Hepatocyte (in vitro differentiated cells): ENCODE data around the gene APOL1. TPM values are rescaled to one million over a fixed set of nuclear protein-coding genes. Genes with fewer than 3 reads are reported as not detected.

Experiments used
- DNase-seq: peaks from one replicate; pipeline ENCODE4 v3.0.0-alpha.2; 2016; ENCODE audit warnings: low spot score
- H2AFZ ChIP-seq: fragments of 200-600 bp; sonication (generic); 2 replicates; pipeline ENCODE4 v1.6.0; 2016; ENCODE audit warnings: antibody characterized with exemption, mild to moderate bottlenecking
- H3K27ac ChIP-seq: fragments of 200-600 bp; sonication (generic); 2 replicates; pipeline ENCODE4 v1.5.1; 2016; ENCODE audit warnings: mild to moderate bottlenecking
- H3K27me3 ChIP-seq: fragments of 200-600 bp; sonication (generic); 2 replicates; pipeline ENCODE4 v1.6.1; 2016
- H3K36me3 ChIP-seq: fragments of 200-600 bp; sonication (generic); replicated peaks from 2 replicates; pipeline ENCODE4 v1.5.1; 2016; ENCODE audit warnings: low read depth; ENCODE audit not compliant: insufficient read depth
- H3K4me1 ChIP-seq: fragments of 200-600 bp; sonication (generic); 2 replicates; pipeline ENCODE4 v1.5.1; 2016; ENCODE audit warnings: mild to moderate bottlenecking, moderate library complexity; ENCODE audit not compliant: insufficient read depth
- H3K4me2 ChIP-seq: fragments of 200-600 bp; sonication (generic); 2 replicates; pipeline ENCODE4 v1.6.0; 2016
- H3K4me3 ChIP-seq: fragments of 200-600 bp; sonication (generic); 2 replicates; pipeline ENCODE4 v1.5.1; 2016; ENCODE audit warnings: mild to moderate bottlenecking
- H3K79me2 ChIP-seq: fragments of 200-600 bp; sonication (generic); 2 replicates; pipeline ENCODE4 v1.6.0; 2017; ENCODE audit warnings: mild to moderate bottlenecking
- H3K9me2 ChIP-seq: fragments of 200-600 bp; sonication (generic); replicated peaks from 2 replicates; pipeline ENCODE4 v1.6.0; 2017; ENCODE audit warnings: mild to moderate bottlenecking; ENCODE audit not compliant: insufficient read depth
- H3K9me3 ChIP-seq: fragments of 200-600 bp; sonication (generic); 2 replicates; pipeline ENCODE4 v1.5.1; 2016; ENCODE audit warnings: low read depth, mild to moderate bottlenecking
- H4K20me1 ChIP-seq: fragments of 200-600 bp; sonication (generic); 2 replicates; pipeline ENCODE4 v1.6.0; 2016; ENCODE audit warnings: mild to moderate bottlenecking; ENCODE audit not compliant: insufficient read depth, poor library complexity, severe bottlenecking
- EZH2 ChIP-seq: fragments of 200-600 bp; sonication (generic); IDR thresholded peaks from 2 replicates; pipeline ENCODE4 v1.6.1; 2016; ENCODE audit warnings: antibody characterized with exemption, mild to moderate bottlenecking, borderline replicate concordance
- EZH2phosphoT487 ChIP-seq: fragments of 200-600 bp; sonication (generic); IDR thresholded peaks from one replicate; pipeline ENCODE4 v1.6.1; 2018; ENCODE audit warnings: antibody characterized with exemption, mild to moderate bottlenecking, low read depth, moderate library complexity; ENCODE audit not compliant: unreplicated experiment, severe bottlenecking
- WGBS: methylation state at CpG from one replicate; pipeline ENCODE4 v1.1.6; 2016; ENCODE audit warnings: low lambda C conversion rate; ENCODE audit errors: missing lambda C conversion rate; 5-methylcytosine and 5-hydroxymethylcytosine counted together
- polyA plus RNA-seq: library from polyadenylated mRNA; unstranded; fragments of >200 nt; fragmentation: Nextera tagmentation; extraction: Ambion mirVana; gene quantifications from 2 replicates; pipeline ENCODE4 v1.2.1, GENCODE V29; 2016
- total RNA-seq: library from RNA; depleted of rRNA; stranded (reverse); fragments of >200 nt; gene quantifications from 2 replicates; pipeline ENCODE4 v1.2.3, GENCODE V29; 2014
- TF ChIP-seq, protein P1 (sequence below): fragments of 200-600 bp; sonication (generic); IDR thresholded peaks from 2 replicates; pipeline ENCODE4 v1.5.1; 2016; ENCODE audit warnings: antibody characterized with exemption, mild to moderate bottlenecking; ENCODE audit not compliant: poor library complexity

Gene APOL1
- total and polyA plus RNA-seq, 2 experiments from 2014 or later, result 6.4 to 7.3 TPM

DNA sequence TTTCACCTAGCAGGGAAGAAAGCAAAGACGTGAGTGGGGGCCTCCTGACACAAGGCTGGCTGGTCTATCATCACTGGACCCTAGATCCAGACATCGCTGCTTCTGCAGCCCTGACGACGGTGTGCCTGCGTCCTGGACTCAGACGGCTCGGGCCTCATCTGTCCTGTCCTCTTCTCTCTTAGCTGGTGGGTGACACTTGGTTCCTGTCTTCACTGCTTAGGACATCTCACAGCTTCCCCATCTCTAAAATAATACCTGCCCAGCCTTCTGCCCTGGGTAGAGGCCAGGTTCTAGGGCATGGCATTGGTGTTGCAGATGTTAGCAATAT is 41.3 kb downstream of the APOL1 start:
- no peak overlapping the region for H3K4me2 ChIP-seq
- DNase-seq, result no peak
- H3K36me3 ChIP-seq, result peaks cover 3% of the 10 kb centered on the region
- H3K9me2 ChIP-seq, result no peaks in the 10 kb centered on the region
- 97% methylated on average over 7 of the region's 7 CpGs for WGBS
- H3K4me1 ChIP-seq, result no peaks in the 10 kb centered on the region
- no peaks in the 10 kb centered on the region for H3K79me2 ChIP-seq
- TF ChIP-seq, protein P1, sequence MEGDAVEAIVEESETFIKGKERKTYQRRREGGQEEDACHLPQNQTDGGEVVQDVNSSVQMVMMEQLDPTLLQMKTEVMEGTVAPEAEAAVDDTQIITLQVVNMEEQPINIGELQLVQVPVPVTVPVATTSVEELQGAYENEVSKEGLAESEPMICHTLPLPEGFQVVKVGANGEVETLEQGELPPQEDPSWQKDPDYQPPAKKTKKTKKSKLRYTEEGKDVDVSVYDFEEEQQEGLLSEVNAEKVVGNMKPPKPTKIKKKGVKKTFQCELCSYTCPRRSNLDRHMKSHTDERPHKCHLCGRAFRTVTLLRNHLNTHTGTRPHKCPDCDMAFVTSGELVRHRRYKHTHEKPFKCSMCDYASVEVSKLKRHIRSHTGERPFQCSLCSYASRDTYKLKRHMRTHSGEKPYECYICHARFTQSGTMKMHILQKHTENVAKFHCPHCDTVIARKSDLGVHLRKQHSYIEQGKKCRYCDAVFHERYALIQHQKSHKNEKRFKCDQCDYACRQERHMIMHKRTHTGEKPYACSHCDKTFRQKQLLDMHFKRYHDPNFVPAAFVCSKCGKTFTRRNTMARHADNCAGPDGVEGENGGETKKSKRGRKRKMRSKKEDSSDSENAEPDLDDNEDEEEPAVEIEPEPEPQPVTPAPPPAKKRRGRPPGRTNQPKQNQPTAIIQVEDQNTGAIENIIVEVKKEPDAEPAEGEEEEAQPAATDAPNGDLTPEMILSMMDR, result no peak
- TF ChIP-seq EZH2 (no peak), EZH2phosphoT487 (no peak)
- no peaks in the 10 kb centered on the region for H3K9me3 ChIP-seq
- no peaks in the 10 kb centered on the region for H4K20me1 ChIP-seq
- no peak overlapping the region for H3K4me3 ChIP-seq
- H2AFZ ChIP-seq, result no peak overlapping the region
- no peak overlapping the region for H3K27ac ChIP-seq
- no peaks in the 10 kb centered on the region for H3K27me3 ChIP-seq

DNA sequence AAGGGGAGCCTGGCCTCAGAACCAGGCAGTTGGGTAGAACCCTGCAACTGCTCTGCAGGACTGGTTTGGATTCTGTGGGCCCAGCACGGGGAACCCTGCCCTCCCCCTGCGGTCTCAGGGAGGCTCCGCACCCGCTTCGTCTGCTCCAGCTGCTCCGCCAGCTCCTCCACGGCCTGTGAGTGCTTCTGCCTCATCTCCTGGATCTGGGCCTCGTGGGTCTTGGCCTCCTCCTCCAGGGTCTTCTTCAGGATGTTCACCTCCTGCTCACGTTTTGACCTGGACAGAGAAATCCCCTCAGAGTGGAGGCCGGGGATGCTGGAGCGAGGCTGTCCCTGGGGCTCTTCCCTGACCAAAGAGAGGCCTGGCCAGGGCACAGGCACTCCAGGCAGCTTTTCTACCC is 41.9 kb downstream of the APOL1 start:
- Histone ChIP-seq H2AFZ (no peak overlapping the region), H3K4me3 (no peak overlapping the region), H4K20me1 (no peaks in the 10 kb centered on the region), H3K4me2 (no peak overlapping the region), H3K4me1 (no peaks in the 10 kb centered on the region), H3K79me2 (no peaks in the 10 kb centered on the region), H3K27me3 (no peaks in the 10 kb centered on the region), H3K9me2 (no peaks in the 10 kb centered on the region), H3K9me3 (no peaks in the 10 kb centered on the region), H3K27ac (no peak overlapping the region), H3K36me3 (peaks cover 3% of the 10 kb centered on the region)
- WGBS, result 95% methylated on average over 11 of the region's 11 CpGs
- TF ChIP-seq, protein P1, result no peak
- TF ChIP-seq EZH2, result no peak
- no peak for TF ChIP-seq EZH2phosphoT487
- no peak for DNase-seq

DNA sequence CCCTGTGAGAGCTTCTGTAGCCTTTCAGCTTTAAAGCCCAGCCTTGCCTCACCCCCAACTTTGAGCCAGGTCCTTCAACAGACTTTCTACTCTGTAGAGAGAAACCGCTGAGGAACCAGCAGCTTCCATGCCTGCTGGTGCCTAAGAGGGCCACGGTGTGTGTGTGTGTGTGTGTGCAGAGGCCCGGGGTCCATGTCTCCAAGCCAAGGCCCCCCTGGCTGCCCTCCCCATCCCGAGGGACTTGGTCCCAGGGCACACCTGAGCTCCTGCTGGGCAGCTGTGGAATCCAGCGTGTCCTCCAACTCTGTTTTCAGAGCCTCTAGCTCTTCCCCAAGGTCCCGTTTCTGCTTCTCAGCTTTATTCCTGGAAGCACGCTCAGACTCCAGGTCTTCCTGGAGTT is 42.3 kb downstream of the APOL1 start:
- DNase-seq, result no peak
- H3K4me1 ChIP-seq, result no peaks in the 10 kb centered on the region
- H2AFZ ChIP-seq, result no peak overlapping the region
- H3K36me3 ChIP-seq, result peaks cover 3% of the 10 kb centered on the region
- H3K27ac ChIP-seq, result no peak overlapping the region
- no peak overlapping the region for H3K4me3 ChIP-seq
- H3K27me3 ChIP-seq, result no peaks in the 10 kb centered on the region
- H3K9me2 ChIP-seq, result no peaks in the 10 kb centered on the region
- no peaks in the 10 kb centered on the region for H3K79me2 ChIP-seq
- H3K4me2 ChIP-seq, result no peak overlapping the region
- TF ChIP-seq EZH2, result no peak
- TF ChIP-seq, protein P1, result no peak
- no peak for TF ChIP-seq EZH2phosphoT487
- WGBS, result 96% methylated on average over 7 of the region's 7 CpGs
- no peaks in the 10 kb centered on the region for H4K20me1 ChIP-seq
- no peaks in the 10 kb centered on the region for H3K9me3 ChIP-seq

DNA sequence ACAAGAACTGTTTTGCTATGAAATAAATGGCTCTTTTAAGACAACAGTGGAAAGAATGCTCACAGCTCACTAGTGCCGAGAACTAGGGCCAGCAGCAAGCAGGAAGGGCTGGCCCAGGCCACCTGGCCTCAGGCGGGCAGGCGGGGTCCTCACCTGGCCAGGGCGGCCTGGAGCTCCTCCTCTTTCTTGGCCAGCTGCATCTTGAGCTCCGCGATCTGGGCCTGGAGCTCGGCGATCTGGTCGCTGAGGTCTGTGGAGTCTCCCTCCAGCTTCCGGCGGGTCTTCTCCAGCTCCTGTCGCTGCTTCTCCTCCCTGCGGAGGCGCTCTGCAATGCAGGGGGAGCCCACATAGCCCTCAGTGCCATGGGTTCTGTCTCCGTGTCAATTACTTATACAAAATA is 43.8 kb downstream of the APOL1 start:
- H3K79me2 ChIP-seq, result peaks cover 5% of the 10 kb centered on the region
- no peaks in the 10 kb centered on the region for H3K9me3 ChIP-seq
- no peak overlapping the region for H2AFZ ChIP-seq
- H3K4me1 ChIP-seq, result no peaks in the 10 kb centered on the region
- H3K27me3 ChIP-seq, result no peaks in the 10 kb centered on the region
- DNase-seq, result no peak
- TF ChIP-seq EZH2 (no peak), EZH2phosphoT487 (no peak)
- TF ChIP-seq, protein P1, result no peak
- whole genome bisulfite sequencing, result 96% methylated on average over 15 of the region's 15 CpGs
- no peak overlapping the region for H3K4me3 ChIP-seq
- H3K4me2 ChIP-seq, result no peak overlapping the region
- no peaks in the 10 kb centered on the region for H4K20me1 ChIP-seq
- peaks cover 3% of the 10 kb centered on the region for H3K36me3 ChIP-seq
- H3K9me2 ChIP-seq, result no peaks in the 10 kb centered on the region
- H3K27ac ChIP-seq, result no peak overlapping the region
